NCI-H2107 treated with DMSO at 0.1 percent for 48 hours (cell line): ENCODE measurements around the gene EEA1.
"Not testable (repeated sequence)": the region's sequence is repeated elsewhere in the genome, so short reads cannot be mapped to it uniquely, and the experiment has no call there.

Experiments
- DNase-seq: peaks from one replicate; lab custom pipeline; 2025; ENCODE audit not compliant: unreplicated experiment; lab: John Stamatoyannopoulos, UW

Gene EEA1

DNA sequence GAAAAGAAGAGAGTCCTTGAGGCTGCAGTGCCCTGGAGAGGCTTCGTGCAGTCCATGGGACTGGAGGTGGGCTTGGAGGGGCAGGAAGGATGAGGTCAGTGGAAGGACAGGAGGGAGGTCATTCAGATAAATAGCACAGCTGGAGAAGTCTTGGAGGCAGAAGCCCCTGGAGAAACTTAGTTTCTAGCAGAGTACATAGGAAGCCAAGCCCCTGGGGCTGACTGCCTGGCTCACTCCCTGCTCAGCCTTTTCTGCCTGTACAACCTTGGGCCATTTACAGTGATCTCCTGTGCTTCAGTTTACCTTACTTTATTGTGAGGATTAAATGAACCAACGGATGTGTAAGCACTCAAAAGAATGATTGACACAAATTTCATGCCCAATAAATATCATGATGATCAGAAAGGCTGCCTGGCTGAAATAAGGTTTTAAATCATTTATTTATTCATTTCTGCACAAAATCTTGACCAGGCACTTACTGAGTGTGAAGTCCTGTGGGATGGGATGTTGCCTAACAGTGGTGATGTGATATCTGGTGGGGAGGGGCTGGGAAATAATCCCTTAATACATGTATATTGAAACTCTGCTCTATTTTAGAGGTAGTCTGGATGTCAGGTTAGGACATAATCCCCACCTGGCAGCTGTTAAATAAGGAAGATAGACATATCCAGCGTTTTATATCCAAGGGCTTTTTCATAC, 172.0 kb downstream of the EEA1 start:
- no peak for DNase-seq

DNA sequence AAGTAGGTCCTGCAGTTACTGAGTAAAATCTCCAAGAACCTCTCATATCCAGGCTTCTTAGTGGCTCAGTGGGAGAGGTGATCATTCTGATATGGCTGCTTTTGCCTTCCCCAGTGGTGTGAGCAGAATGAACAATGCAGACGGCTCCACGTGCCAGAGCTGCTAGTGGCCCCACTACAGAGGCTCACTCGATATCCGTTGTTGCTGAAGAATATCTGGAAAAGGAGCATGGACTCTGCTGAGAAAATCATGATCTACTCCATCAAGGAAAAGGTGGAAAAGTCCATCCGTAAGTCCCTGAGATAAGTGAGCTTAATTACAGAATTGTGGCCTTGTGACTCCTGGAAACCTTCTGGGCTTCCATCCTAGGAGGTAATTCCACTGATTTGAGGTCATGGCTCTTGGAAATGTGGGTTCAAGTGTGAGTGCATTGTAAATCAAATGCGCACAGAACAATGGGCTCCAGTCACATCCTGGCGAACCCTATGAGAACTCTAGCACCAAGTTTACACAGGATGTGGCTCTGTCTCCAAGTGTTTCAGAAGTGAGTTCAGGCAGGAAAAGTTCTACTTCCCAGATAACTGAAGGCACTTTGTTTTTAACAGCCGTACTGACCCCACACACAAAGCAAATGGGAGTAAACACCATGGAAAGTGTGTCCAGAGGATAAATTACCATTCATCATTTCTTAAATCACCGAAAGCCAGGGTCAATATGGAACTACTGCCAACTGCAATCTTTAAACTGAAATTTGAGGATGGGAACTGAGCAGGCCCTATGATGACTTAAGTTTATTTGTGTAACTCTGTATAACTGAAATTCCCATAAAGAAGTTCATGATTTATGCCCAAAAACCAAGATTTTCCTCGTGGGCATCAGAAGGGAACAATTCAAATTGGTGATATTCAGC, 174.9 kb downstream of the EEA1 start:
- no peak for DNase-seq

DNA sequence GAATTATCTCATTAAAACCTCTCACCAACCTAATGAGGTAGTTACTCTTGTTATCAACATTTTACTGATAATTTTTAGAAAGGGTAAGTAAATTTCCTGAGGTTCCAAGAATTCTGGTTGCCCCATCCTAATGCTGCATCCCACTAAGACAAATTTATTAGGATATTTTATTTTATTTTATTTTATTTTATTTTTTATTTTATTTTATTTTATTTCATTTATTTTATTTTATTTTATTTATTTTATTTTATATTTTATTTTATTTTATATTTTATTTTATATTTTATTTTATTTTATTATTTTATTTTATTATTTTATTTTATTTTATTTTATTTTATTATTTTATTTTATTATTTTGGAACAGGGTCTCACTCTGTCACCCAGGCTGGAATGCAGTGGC, 179.4 kb downstream of the EEA1 start:
- not testable (repeated sequence) for DNase-seq

GRCh38 chr12:92747151-92747550, 181.9 kb downstream of the EEA1 start:
- no peak for DNase-seq

- no peak for DNase-seq
Measured at GRCh38 chr12:92745856-92746550, 183.1 kb downstream of the EEA1 start.

DNA sequence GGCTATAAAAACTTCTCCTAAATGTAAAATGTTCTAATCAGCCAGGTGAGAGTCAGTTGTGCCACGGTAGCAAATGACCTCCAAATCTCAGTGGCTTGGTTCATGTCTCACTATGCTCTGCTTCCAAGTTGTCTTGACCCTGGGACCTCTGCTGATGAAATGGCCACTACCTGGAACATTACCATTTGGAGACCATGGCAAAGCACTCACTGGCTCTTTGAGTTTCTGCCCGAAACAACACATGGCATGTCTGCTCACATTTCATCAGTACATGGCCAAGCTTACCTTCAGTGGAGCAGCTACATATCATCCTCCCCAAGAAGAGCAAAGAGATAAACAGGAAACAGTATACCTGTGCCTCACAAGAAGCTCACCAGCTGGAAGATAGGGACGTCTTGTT, 186.1 kb downstream of the EEA1 start:
- no peak for DNase-seq

GRCh38 chr12:92740411-92740810, 188.7 kb downstream of the EEA1 start:
- no peak for DNase-seq

DNA sequence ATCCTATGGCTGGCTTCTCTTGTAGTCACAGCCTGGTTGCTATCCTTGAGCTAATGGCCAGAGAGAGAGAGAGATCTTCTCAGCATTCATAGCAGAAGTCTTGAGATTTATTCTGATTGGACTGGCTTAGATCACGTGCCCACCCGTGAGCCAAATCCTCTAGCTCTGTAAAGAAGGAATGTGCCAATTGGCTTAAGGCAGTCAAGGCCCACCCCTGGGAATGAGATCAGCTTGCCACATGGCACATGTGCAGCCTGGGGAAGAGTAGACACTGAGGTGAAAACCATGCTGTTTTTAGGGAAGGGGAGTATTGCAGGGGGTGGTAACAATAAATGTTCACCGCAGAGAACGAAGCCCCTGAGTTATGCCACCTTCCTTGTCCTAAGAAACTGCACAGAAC, 190.0 kb downstream of the EEA1 start:
- DNase-seq = no peak

- no peak for DNase-seq
Measured at GRCh38 chr12:92737855-92738850, 190.9 kb downstream of the EEA1 start.

DNA sequence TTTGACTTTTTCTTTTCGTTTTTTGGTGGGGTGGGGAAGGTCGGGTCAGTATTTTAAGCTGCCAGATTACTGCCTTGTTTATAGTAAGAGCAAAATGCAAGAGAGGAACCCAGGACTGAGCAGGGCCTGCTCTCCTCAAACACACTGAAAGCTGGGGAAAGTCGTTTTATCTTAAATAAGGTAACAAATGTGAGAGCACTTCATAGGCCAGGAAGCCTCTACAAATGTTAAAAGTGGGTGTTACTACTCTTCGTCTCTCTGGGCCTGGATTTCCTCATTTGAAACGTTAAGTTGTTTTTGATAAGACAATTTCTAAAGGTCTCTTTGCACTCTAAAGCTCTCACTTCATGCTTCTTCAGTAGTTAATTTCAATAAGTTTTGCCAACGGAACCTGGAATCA, 192.5 kb downstream of the EEA1 start:
- no peak for DNase-seq

DNA sequence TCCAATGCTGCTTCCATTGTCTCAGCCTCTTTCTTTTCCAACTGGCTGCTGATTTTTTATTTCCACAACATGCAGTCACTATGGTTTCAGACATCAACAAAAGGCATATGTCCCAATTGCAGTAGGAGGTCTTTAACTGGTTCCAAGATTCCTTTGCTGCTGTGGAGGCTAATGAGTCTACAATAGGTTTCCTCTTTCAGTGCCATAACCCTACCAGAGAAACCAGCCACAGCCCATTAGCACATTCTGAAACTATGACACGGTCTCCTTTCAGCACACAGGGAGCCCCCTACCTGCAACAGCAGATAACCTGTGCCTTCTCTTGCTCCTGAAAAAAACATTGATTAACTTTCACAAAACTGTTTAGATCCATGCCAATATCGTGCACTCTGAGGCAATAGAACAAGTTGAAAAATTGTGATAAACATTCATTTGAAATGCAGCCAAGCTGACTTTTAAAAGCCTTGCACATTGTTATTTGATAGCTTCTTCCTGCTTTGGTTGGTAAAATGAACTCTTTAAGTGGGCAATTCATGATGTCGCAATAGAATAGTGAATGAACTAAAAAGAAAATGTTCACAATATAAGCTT, 193.9 kb downstream of the EEA1 start:
- peak; percentile 97 for DNase-seq

DNA sequence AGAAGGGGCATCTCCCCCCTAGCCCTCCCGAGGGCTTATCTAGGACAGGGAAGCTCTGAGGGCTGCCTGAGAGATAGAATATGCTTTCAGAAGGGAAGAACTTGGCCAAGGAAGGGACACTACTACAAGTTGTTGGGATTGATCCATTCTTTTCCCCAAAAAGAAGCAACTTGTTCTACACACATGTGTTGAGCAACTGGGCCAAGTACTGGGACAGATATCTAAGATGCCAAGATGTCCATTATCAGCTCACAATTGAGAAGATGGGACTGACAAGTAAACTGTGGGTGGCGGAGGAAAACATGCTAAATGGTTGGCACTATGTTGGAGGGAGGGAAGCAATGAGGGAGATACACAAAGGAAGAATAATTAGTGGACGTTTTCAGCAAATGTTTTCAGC, 195.4 kb downstream of the EEA1 start:
- no peak for DNase-seq

DNA sequence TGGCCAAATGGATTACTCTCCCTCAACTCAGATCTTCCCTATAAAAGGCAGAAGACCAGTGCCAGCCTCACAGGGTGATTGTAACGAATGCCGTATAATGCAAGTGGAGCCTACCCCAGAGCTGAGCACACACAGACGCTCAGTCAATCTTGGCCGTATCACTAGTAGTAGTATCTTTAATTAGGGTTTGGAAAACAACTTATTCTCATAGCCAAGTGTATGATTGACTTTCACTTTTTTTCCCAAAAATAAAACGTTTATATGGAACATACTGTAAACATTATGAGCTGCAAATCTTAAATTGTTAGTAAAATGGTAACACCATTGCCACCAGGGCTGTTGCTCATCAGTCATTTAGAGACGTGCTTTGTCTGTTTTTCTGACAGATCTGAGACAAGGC, 195.9 kb downstream of the EEA1 start:
- DNase-seq = no peak

DNA sequence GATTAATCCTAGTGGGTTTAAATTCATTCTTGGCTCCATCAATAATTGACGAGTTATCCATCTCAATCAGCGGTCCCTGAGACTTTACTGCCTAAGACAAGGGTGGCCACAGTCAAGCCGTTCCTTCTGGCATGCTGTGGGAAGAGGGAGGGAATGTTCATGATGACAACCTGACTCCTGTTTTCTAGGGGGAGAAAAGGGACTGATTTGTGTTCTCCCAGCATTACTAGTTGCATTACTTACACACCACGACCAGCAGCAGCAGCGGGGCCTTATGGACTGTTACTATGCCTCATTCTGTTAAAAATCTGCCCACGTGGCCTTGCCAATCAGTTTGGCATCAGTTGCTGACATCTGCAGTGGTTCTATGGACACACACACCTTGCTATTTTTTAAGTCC, 196.4 kb downstream of the EEA1 start:
- DNase-seq = no peak

GRCh38 chr12:92732216-92732615, 196.9 kb downstream of the EEA1 start:
- no peak for DNase-seq

DNA sequence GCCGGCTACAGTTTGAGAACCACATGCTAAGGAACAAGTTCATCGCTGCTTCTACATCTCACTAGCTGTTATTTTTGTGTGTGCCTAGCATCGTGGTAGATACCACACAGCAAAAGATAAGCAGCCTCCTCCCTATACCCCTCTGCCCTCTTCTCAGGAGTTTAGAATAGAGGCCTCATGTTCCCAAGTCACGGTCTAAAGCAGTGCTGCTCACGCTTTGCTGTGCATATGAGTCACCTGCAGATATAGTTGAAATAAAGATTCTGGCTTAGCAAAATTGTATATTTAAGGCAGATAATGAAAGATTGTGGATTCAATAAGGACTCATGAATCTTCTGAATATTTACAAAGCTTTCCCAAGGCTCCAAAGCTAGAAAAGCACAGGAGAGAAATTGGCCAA, 198.3 kb downstream of the EEA1 start:
- DNase-seq = no peak

- DNase-seq = no peak
Measured at GRCh38 chr12:92729773-92730305, 199.3 kb downstream of the EEA1 start.

DNA sequence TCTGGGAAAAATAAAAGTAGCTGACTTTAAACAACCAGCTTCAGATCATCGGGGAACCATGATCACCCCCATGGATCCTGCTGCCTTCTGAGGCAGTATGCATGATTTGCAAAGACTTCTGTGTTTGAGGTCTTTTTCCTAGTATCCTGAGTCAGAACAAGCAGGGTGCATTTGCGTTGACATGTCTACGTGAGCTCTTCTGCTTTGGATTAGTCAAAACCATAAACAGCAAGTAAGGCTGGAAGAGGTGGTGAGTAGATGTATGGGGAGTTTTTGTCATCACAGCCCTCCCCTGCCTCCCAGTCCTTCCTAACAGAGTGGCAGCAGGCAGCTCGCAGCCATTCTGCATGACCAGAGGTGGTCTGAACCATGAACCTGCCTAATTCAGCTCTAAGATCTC, 202.2 kb downstream of the EEA1 start:
- no peak for DNase-seq

DNA sequence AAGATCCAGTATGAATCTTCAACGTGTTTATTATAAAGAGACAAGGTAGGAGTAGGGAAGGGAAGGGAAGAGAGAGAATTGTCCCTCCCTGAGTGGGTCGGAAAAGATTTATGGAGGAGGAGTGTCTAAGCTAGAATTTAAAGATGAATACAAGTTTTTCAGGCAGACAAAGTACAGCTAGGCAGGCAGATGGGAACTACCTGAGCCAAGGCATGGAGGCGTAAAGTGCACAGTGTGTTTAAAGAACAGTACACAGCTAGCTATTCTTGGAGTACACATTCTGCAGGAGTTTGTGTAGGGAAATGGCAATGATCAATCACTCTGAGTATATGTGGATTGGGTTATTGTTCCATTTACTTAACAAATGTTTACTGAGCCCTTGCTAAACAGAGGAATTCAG, 206.2 kb downstream of the EEA1 start:
- no peak for DNase-seq

- no peak for DNase-seq
Measured at GRCh38 chr12:92721656-92722055, 207.4 kb downstream of the EEA1 start.
